ENCODE results near the gene XRN2. TPM values are rescaled to one million over a fixed set of nuclear protein-coding genes. Genes with fewer than 3 reads are reported as not detected.

Gene XRN2
- total RNA-seq, 4 donors from 2014 or later, result 25.2 to 61.2 (median 47.1) TPM

DNA sequence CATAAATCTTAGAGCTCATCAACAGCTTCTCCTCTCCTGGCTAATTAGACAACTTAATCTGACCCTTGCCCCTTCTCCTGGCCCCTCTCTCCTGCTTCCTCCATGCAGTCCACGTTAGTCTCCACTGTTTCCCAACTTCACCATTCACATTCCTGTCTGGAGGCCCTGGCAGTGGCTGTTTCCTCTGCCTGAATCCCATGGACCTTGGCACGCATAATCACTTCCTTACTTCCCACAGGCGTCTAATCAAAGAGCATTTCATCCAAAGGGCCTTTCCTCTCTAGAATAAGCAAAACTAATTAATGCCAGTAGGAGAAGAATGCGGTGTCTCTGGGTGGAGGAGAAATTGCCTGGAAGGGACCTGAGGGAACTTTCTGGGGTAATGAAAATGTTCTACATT, 16.4 kb upstream of the XRN2 start:
- intact Hi-C loops (cut with DNase I), result no loop called here
- Histone ChIP-seq H3K27me3 (peaks cover 0 to 24% (median 0%) of the 10 kb centered on the region in 4 donors), H3K9me3 (peaks cover 0 to 3% (median 0%) of the 10 kb centered on the region in 3 donors), H3K4me1 (no peaks in the 10 kb centered on the region), H3K27ac (no peak overlapping the region), H3K36me3 (no peaks in the 10 kb centered on the region), H3K4me3 (no peak overlapping the region)
- no peak for DNase-seq
- 58 to 62% methylated on average over 4 of the region's 4 CpGs for WGBS, 2 donors
- no peak for TF ChIP-seq POLR2A (IDR thresholded peaks at IDR 0.05)
- TF ChIP-seq, protein P1, sequence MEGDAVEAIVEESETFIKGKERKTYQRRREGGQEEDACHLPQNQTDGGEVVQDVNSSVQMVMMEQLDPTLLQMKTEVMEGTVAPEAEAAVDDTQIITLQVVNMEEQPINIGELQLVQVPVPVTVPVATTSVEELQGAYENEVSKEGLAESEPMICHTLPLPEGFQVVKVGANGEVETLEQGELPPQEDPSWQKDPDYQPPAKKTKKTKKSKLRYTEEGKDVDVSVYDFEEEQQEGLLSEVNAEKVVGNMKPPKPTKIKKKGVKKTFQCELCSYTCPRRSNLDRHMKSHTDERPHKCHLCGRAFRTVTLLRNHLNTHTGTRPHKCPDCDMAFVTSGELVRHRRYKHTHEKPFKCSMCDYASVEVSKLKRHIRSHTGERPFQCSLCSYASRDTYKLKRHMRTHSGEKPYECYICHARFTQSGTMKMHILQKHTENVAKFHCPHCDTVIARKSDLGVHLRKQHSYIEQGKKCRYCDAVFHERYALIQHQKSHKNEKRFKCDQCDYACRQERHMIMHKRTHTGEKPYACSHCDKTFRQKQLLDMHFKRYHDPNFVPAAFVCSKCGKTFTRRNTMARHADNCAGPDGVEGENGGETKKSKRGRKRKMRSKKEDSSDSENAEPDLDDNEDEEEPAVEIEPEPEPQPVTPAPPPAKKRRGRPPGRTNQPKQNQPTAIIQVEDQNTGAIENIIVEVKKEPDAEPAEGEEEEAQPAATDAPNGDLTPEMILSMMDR (IDR thresholded peaks at IDR 0.05), result no peak

DNA sequence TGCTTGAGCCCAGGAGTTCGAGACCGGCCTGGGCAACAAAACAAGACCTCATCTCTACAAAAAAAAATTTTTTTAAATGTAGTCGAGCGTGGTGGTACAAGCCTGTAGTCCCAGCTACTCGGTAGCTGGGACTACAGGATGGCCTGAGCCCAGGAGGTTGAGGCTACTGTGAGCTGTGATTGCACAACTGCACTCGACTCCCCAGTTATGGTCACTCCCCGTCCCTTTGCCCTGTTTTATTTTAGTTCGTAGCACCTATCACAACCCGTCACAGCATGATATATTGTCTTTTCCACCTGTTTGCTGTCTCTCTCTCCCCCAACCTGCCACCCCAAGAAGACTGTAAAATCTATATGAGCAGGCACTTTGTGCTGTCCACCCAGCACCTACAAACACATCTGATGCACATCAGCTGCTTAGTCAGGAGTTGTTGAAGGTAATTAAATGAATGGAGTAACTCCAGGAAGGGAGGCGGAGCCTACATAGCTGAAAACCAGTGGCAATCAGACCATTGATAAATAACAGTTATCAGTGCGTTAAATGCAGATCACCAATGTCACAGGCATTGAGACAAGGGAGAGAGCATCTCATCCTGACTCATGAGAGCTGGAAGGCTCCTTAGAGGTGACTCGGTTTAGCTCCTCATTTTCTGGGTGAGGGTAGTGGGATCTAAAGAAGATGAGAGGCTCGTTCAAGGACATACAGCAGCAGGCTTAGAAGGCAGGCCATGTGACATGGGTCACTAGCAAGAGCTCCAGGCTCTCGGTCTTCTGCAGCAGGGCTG, 14.4 kb upstream of the XRN2 start:
- Histone ChIP-seq H3K27me3 (peaks cover 0 to 24% (median 0%) of the 10 kb centered on the region in 4 donors), H3K27ac (no peak overlapping the region), H3K36me3 (no peaks in the 10 kb centered on the region), H3K4me3 (no peak overlapping the region), H3K9me3 (peaks cover 0 to 3% (median 0%) of the 10 kb centered on the region in 3 donors), H3K4me1 (no peaks in the 10 kb centered on the region)
- no peak for DNase-seq
- intact Hi-C loops (cut with DNase I), result no loop called here
- no peak for TF ChIP-seq POLR2A (IDR thresholded peaks at IDR 0.05)
- TF ChIP-seq, protein P1 (IDR thresholded peaks at IDR 0.05), result no peak
- WGBS, 2 donors, result 72 to 81% methylated on average over 14 of the region's 14 CpGs

DNA sequence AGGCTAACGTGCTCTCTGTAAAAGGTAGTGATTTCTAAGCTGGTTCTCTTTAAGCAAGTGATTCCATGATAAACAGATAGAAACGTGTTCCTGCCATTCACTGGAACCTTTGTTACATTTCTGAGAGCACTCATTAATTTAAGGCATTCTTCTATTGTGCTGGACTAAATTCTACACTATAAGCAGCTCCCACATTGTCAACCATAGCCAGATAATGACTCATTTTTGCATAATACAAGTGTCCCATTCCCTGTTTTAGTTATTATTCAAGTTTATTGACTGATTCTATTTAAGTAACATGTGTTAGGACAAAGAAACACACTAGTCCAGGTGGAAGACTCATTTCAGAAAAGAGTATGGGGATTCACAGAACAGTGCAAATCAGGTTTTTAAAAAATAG, 13.5 kb upstream of the XRN2 start:
- Histone ChIP-seq H3K36me3 (no peaks in the 10 kb centered on the region), H3K4me3 (no peak overlapping the region), H3K4me1 (no peaks in the 10 kb centered on the region), H3K9me3 (peaks cover 0 to 3% (median 0%) of the 10 kb centered on the region in 3 donors), H3K27ac (no peak overlapping the region), H3K27me3 (peaks cover 0 to 24% (median 0%) of the 10 kb centered on the region in 4 donors)
- intact Hi-C loops (cut with DNase I), result no loop called here
- WGBS, 2 donors, result 9 to 18% methylated on average over 2 of the region's 2 CpGs
- no peak for DNase-seq
- no peak for TF ChIP-seq POLR2A (IDR thresholded peaks at IDR 0.05)
- TF ChIP-seq, protein P1 (IDR thresholded peaks at IDR 0.05), result no peak

DNA sequence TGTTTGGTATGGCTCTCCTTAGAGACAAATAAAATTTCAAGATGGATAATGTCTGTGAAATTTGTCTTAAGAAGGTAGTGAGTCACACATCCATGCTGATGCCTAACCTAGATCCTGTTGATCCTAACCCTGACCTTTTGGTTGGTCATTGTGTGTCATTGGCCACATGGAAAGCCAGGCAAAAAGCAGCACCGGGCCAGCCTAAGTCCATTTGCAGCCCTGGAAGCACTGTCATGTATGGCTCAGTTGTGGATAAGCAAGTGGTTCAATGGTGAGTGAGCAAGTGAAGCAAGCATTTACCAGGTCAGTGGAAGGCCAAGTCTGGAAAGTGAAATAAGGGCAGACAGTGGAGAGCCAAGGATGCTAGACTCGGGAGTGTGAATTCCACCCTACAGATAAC, 12.1 kb upstream of the XRN2 start:
- H3K27ac ChIP-seq, result no peak overlapping the region
- peaks cover 0 to 2% (median 0%) of the 10 kb centered on the region in 3 donors for H3K9me3 ChIP-seq
- TF ChIP-seq, protein P1 (IDR thresholded peaks at IDR 0.05), result no peak
- TF ChIP-seq POLR2A (IDR thresholded peaks at IDR 0.05), result no peak
- WGBS, 2 donors, result 75 to 95% methylated on average over 2 of the region's 2 CpGs
- H3K27me3 ChIP-seq, result peaks cover 0 to 32% (median 0%) of the 10 kb centered on the region in 4 donors
- no peaks in the 10 kb centered on the region for H3K36me3 ChIP-seq
- no peak for DNase-seq
- no peak overlapping the region for H3K4me3 ChIP-seq
- H3K4me1 ChIP-seq, result no peaks in the 10 kb centered on the region
- intact Hi-C loops (cut with DNase I), result no loop called here

DNA sequence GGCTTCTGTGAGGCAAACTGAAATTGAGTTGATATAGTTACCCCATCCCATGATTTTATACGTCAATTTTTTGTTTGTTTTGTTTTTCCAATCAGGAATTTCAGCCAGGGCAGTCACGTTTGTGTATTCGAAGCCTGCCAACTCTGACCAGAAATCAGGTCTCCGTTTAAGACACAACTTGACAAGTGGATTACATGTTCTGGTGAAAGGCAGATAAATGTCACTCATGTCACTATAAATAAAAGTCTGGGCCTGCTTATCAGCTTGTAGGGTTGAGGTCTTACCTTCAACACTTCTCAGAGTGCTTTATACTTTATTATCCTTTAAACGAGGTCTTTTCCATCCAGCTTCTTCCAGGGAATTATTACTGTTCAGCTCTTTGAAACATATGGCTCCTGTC, 8.4 kb upstream of the XRN2 start:
- no peak for TF ChIP-seq POLR2A (IDR thresholded peaks at IDR 0.05)
- TF ChIP-seq, protein P1 (IDR thresholded peaks at IDR 0.05), result no peak
- Histone ChIP-seq H3K9me3 (no peaks in the 10 kb centered on the region), H3K4me1 (no peaks in the 10 kb centered on the region), H3K36me3 (no peaks in the 10 kb centered on the region), H3K4me3 (no peak overlapping the region), H3K27ac (no peak overlapping the region), H3K27me3 (peaks cover 0 to 21% (median 0%) of the 10 kb centered on the region in 4 donors)
- no peak for DNase-seq
- intact Hi-C loops (cut with DNase I), result no loop called here
- 57 to 63% methylated on average over 5 of the region's 5 CpGs for WGBS, 2 donors

Measured in esophagus squamous epithelium (tissue), 5 donors.